ENCODE results near the gene LMCD1.

GRCh38 chr3:8546609-8547008, 45.0 kb downstream of the LMCD1 start:
- TF ChIP-seq CTCF (IDR thresholded peaks at IDR 0.05): no peak
- TF ChIP-seq POLR2A (IDR thresholded peaks at IDR 0.05): no peak
